K562 (cell line): ENCODE measurements around the gene APCDD1L. TPM values are rescaled to one million over a fixed set of nuclear protein-coding genes. Genes with fewer than 3 reads are reported as not detected.

ENCODE experiments used
- ATAC-seq: fragments of 200-7000 bp; cut with Tn5 transposase; 3 replicates; pipeline ENCODE4 v1.9.1; 2020; ENCODE audit warnings: moderate library complexity
- BruUV-seq: library from RNA; stranded (reverse); fragments of 400-500 nt; replicated peaks from 2 replicates; lab custom pipeline; 2021; lab: Mats Ljungman, UMichigan
- CTCF ChIA-PET: fragments of 300-600 bp; formaldehyde crosslinking; extraction: SDS; loops from one replicate; lab custom pipeline; 2021; ENCODE audit warnings: low intra/inter-chr PET ratio; lab: Yijun Ruan, JAX
- POLR2A ChIA-PET: fragments of 300-600, 350-650 bp; sonication (Branson Sonifier 250); formaldehyde crosslinking; extraction: SDS; loops from one replicate; lab custom pipeline; 2021; ENCODE audit warnings: antibody characterized with exemption, inconsistent platforms; lab: Yijun Ruan, JAX
- DNase-seq, 4 experiments: peaks; one replicate each; pipeline versions ENCODE4 v3.0.0 to v3.0.0-alpha.2; 2011 to 2018; ENCODE audit warnings: low spot score in 3 of 4, mixed read lengths in 3 of 4; ENCODE audit errors: extremely low read depth in 1 of 4
- FAIRE-seq: peaks from 2 replicates; lab custom pipeline; 2011; peaks lifted over from hg19 to GRCh38; lab: Jason Lieb, UNC
- H2AFZ ChIP-seq: 2 replicates; pipeline ENCODE4 v1.6.0; 2011; ENCODE audit warnings: low read depth, low read length, control low read depth, inconsistent platforms
- H3K27ac ChIP-seq: fragments of 200-600 bp; 3 replicates; pipeline ENCODE4 v1.8.0; 2011; ENCODE audit warnings: low read depth, mild to moderate bottlenecking, control low read depth, inconsistent platforms, low read length, moderate library complexity, mixed read lengths; ENCODE audit errors: extremely low read depth
- H3K27me3 ChIP-seq, 2 experiments: fragments of 300-600 bp in 1 of 2; 2 replicates in 1 of 2; 3 replicates in 1 of 2; pipeline versions ENCODE4 v1.6.0 to v1.8.0; 2011; ENCODE audit warnings: inconsistent platforms in 2 of 2, low read length in 2 of 2, mild to moderate bottlenecking in 1 of 2, mixed read lengths in 1 of 2, moderate library complexity in 1 of 2; ENCODE audit not compliant: control insufficient read depth in 2 of 2, insufficient read depth in 2 of 2
- H3K36me3 ChIP-seq: fragments of 300-600 bp; 3 replicates; pipeline ENCODE4 v1.8.0; 2011; ENCODE audit warnings: mild to moderate bottlenecking, low read length, inconsistent platforms; ENCODE audit not compliant: control insufficient read depth, insufficient read depth
- H3K4me1 ChIP-seq, 2 experiments: fragments of 200-600 bp in 1 of 2; replicated peaks in 1 of 2; 2 replicates in 1 of 2; 3 replicates in 1 of 2; pipeline versions ENCODE4 v1.5.1 to v1.8.0; 2011; ENCODE audit warnings: inconsistent platforms in 2 of 2, low read length in 2 of 2, mild to moderate bottlenecking in 1 of 2, mixed read lengths in 1 of 2, moderate library complexity in 1 of 2; ENCODE audit not compliant: control insufficient read depth in 2 of 2, insufficient read depth in 2 of 2
- H3K4me2 ChIP-seq: 2 replicates; pipeline ENCODE4 v1.6.1; 2011; ENCODE audit warnings: low read length, control low read depth, inconsistent platforms, mixed read lengths; ENCODE audit not compliant: insufficient read depth
- H3K4me3 ChIP-seq: fragments of 200-600 bp; sonication (generic), shearing (Covaris generic); 2 replicates; pipeline ENCODE4 v1.5.1; 2016; ENCODE audit warnings: control low read depth, inconsistent platforms
- H3K79me2 ChIP-seq: fragments of 200-600 bp; 3 replicates; pipeline ENCODE4 v1.8.0; 2011; ENCODE audit warnings: low read length, inconsistent platforms; ENCODE audit not compliant: control insufficient read depth, insufficient read depth
- H3K9ac ChIP-seq, 2 experiments: 2 replicates each; pipeline versions ENCODE4 v1.6.0 to v1.6.1; 2011; ENCODE audit warnings: low read depth in 2 of 2, low read length in 2 of 2, control low read depth in 1 of 2, inconsistent platforms in 1 of 2, mild to moderate bottlenecking in 1 of 2, mixed read lengths in 1 of 2; ENCODE audit not compliant: insufficient read depth in 1 of 2
- H3K9me1 ChIP-seq: one replicate; pipeline ENCODE4 v1.6.0; 2011; ENCODE audit warnings: inconsistent platforms, mild to moderate bottlenecking, low read length, moderate library complexity; ENCODE audit not compliant: control insufficient read depth, insufficient read depth
- H3K9me3 ChIP-seq: replicated peaks from 2 replicates; pipeline ENCODE4 v1.5.1; 2011; ENCODE audit warnings: low read depth, low read length, inconsistent platforms; ENCODE audit not compliant: control insufficient read depth, insufficient read depth
- H4K20me1 ChIP-seq: replicated peaks from 2 replicates; pipeline ENCODE4 v1.6.1; 2011; ENCODE audit warnings: low read length, inconsistent platforms, mixed read lengths; ENCODE audit not compliant: control insufficient read depth, insufficient read depth
- DMBX1 ChIP-seq: fragments of 250-450 bp; sonication (Bioruptor Pico); IDR thresholded peaks from 2 replicates; pipeline ENCODE4 v1.8.0; 2022; ENCODE audit warnings: inconsistent platforms, mild to moderate bottlenecking, moderate library complexity, borderline replicate concordance
- ETV6 ChIP-seq, 3 experiments: fragments of 150-350 bp in 1 of 3; sonication (generic) in 1 of 3; formaldehyde crosslinking in 1 of 3; IDR thresholded peaks; 2 replicates each; pipeline versions ENCODE4 v1.6.1 to v1.8.0; 2014 to 2022; ENCODE audit warnings: borderline replicate concordance in 2 of 3, low read depth in 2 of 3, antibody characterized with exemption in 1 of 3, low read length in 1 of 3, mild to moderate bottlenecking in 1 of 3, missing genetic modification reagents in 1 of 3
- KAT2B ChIP-seq: IDR thresholded peaks from one replicate; pipeline ENCODE4 v1.6.1; 2012; ENCODE audit warnings: low read depth, mild to moderate bottlenecking, control low read depth, inconsistent platforms, low read length, moderate library complexity
- MXD1 ChIP-seq: fragments of 250-450 bp; sonication (Bioruptor Pico); IDR thresholded peaks from 2 replicates; pipeline ENCODE4 v1.8.0; 2021; ENCODE audit warnings: borderline replicate concordance, mild to moderate bottlenecking, moderate library complexity; ENCODE audit not compliant: poor library complexity, severe bottlenecking
- OTX1 ChIP-seq: fragments of 450-650 bp; formaldehyde crosslinking; IDR thresholded peaks from 2 replicates; pipeline ENCODE4 v1.4.0; 2022; ENCODE audit warnings: mild to moderate bottlenecking
- PKNOX1 ChIP-seq: fragments of 450-650 bp; IDR thresholded peaks from 2 replicates; pipeline ENCODE4 v1.6.1; 2016
- PREB ChIP-seq: sonication (generic); formaldehyde crosslinking; IDR thresholded peaks from 2 replicates; pipeline ENCODE4 v1.8.1; 2023; ENCODE audit warnings: mild to moderate bottlenecking, missing genetic modification reagents
- RHOXF2B ChIP-seq: fragments of 250-450 bp; sonication (Bioruptor Pico); conservative IDR thresholded peaks from 2 replicates; pipeline ENCODE4 v1.5.1; 2021
- SAFB ChIP-seq: fragments of 200-400 bp; formaldehyde crosslinking; IDR thresholded peaks from 2 replicates; pipeline ENCODE4 v1.6.1; 2017; ENCODE audit warnings: low read depth, low read length, borderline replicate concordance
- ZBTB17 ChIP-seq: fragments of 450-650 bp; formaldehyde crosslinking; IDR thresholded peaks from 2 replicates; pipeline ENCODE4 v1.4.0; 2020; ENCODE audit warnings: mild to moderate bottlenecking
- ZEB2 ChIP-seq: fragments of 450-650 bp; IDR thresholded peaks from 2 replicates; pipeline ENCODE4 v1.6.1; 2016
- ZNF197 ChIP-seq: fragments of 200-800 bp; sonication (Bioruptor generic); IDR thresholded peaks from 2 replicates; pipeline ENCODE4 v1.6.1; 2016; ENCODE audit warnings: low read depth, missing genetic modification characterization, missing compliant biosample characterization
- ZNF239 ChIP-seq: fragments of 250-450 bp; sonication (Bioruptor Pico); IDR thresholded peaks from 2 replicates; pipeline ENCODE4 v1.4.0; 2020; ENCODE audit warnings: mild to moderate bottlenecking
- ZNF395 ChIP-seq: fragments of 200-800 bp; sonication (Bioruptor generic); IDR thresholded peaks from 2 replicates; pipeline ENCODE4 v1.6.1; 2017; ENCODE audit warnings: missing genetic modification characterization, missing compliant biosample characterization
- ZNF408 ChIP-seq: fragments of 250-450 bp; sonication (Bioruptor Pico); IDR thresholded peaks from 2 replicates; pipeline ENCODE4 v1.4.0; 2020; ENCODE audit warnings: low read depth, mild to moderate bottlenecking, moderate library complexity
- ZNF699 ChIP-seq: fragments of 250-450 bp; sonication (Bioruptor Pico); IDR thresholded peaks from 2 replicates; pipeline ENCODE4 v1.8.0; 2021; ENCODE audit warnings: mild to moderate bottlenecking, moderate library complexity; ENCODE audit not compliant: insufficient replicate concordance
- ZNF79 ChIP-seq: fragments of 250-450 bp; sonication (Bioruptor Pico); IDR thresholded peaks from 2 replicates; pipeline ENCODE4 v1.4.0; 2020; ENCODE audit warnings: low read depth, mild to moderate bottlenecking, moderate library complexity
- WGBS: fragments of 100-300 bp; shearing (Covaris generic); methylation state at CpG from one replicate; pipeline ENCODE4 v1.1.6; 2016; ENCODE audit warnings: low coverage, mixed read lengths; ENCODE audit not compliant: insufficient coverage; ENCODE audit errors: missing lambda C conversion rate; 5-methylcytosine and 5-hydroxymethylcytosine counted together
- in situ Hi-C: fragments of 300-500 bp; cut with MboI; formaldehyde crosslinking; loops from 4 replicates; pipeline ENCODE4 v1.15.0; 2018; ENCODE audit warnings: inconsistent platforms, mixed read lengths
- intact Hi-C: fragments of 100-400 bp; cut with micrococcal nuclease; formaldehyde crosslinking; loops from 2 replicates; pipeline ENCODE4 v1.14.2; 2022
- polyA plus RNA-seq, 8 experiments: library from polyadenylated mRNA; depleted of rRNA in 4 of 8; stranded (reverse) in 5 of 8; unstranded in 3 of 8; fragments of >200 nt; fragmentation: Nextera tagmentation in 2 of 8; fragmentation: Illumina TruSeq in 1 of 8; extraction: Ambion mirVana in 2 of 8; extraction: Trizol in 1 of 8; gene quantifications; 2 replicates each; pipeline versions ENCODE4 v1.2.1 to v1.2.3, GENCODE V29; 2011 to 2014; ENCODE audit warnings: inconsistent platforms in 1 of 8, missing spikeins in 1 of 8
- total RNA-seq, 7 experiments: library from RNA; depleted of rRNA in 6 of 7; stranded (reverse); fragments of >200 nt in 6 of 7; fragmentation: Illumina TruSeq in 2 of 7; extraction: Trizol in 2 of 7; gene quantifications; 2 replicates each; pipeline versions ENCODE4 v1.2.1 to v1.2.3, GENCODE V29; 2011 to 2021; ENCODE audit warnings: low replicate concordance in 1 of 7

APCDD1L gene
- total and polyA plus RNA-seq, 9 of the 15 experiments (the other 6 are each of a cell fraction or from before 2014, with no cell fraction given), result not detected

- TF ChIP-seq RHOXF2B (CRISPR knock-in tag) (no peak), ZNF79 (no peak), SAFB (no peak), ZNF395 (no peak), ZNF699 (no peak), PKNOX1 (no peak)
These were observed 38.6 kb upstream of the APCDD1L start (continued) for GRCh38 chr20:58553841-58554240.

- intact Hi-C loops, result no loop called here
- no peak for TF ChIP-seq ZNF408 (CRISPR knock-in tag)
- no peak for TF ChIP-seq OTX1
- TF ChIP-seq ETV6 (IDR thresholded peaks at IDR 0.05; ENCODE audit: borderline replicate concordance in 1 of 2, low read depth in 2 of 2, low read length in 1 of 2), result no peak
- no peak for TF ChIP-seq ETV6 (CRISPR knock-in tag; IDR thresholded peaks at IDR 0.05; ENCODE audit: borderline replicate concordance)
- TF ChIP-seq DMBX1 (CRISPR knock-in tag), result no peak
- no peak for TF ChIP-seq ZNF197
- no peak for TF ChIP-seq ZNF239 (CRISPR knock-in tag)
- TF ChIP-seq ZEB2, result no peak
- TF ChIP-seq ZBTB17 (CRISPR knock-in tag), result no peak
- TF ChIP-seq KAT2B, result no peak
- no peak for TF ChIP-seq PREB (CRISPR knock-in tag)
- TF ChIP-seq MXD1 (CRISPR knock-in tag), result no peak
These were observed 38.0 kb upstream of the APCDD1L start for GRCh38 chr20:58553166-58553696.

More at GRCh38 chr20:58553166-58553696, 38.0 kb upstream of the APCDD1L start:
- ATAC-seq, result no peak
- Histone ChIP-seq H3K4me3 (no peak overlapping the region), H3K9me1 (no peaks in the 10 kb centered on the region), H3K36me3 (no peaks in the 10 kb centered on the region), H3K79me2 (no peaks in the 10 kb centered on the region), H3K9ac (no peak overlapping the region), H3K9me3 (no peaks in the 10 kb centered on the region), H3K4me2 (no peak overlapping the region), H3K27ac (no peak overlapping the region), H4K20me1 (no peaks in the 10 kb centered on the region; the same call in 1 of the 2 replicates), H3K4me1 (peaks cover 0 to 5% of the 10 kb centered on the region in 2 experiments; a peak in 2 of 5 replicates), H2AFZ (no peak overlapping the region), H3K27me3 (peaks cover 6 to 50% of the 10 kb centered on the region in 2 experiments; a peak in 4 of 5 replicates)
- 33% methylated on average over 2 of the region's 2 CpGs for WGBS
- DNase-seq, result no peak
- FAIRE-seq, result no peak
- in situ Hi-C loops, result no loop called here
- ChIA-PET CTCF (no interaction called here), POLR2A (no interaction called here)
- BruUV-seq, result no TSS peak
